ENCODE data around the gene XAB2.
"Not testable (repeated sequence)": the region's sequence is repeated elsewhere in the genome, so short reads cannot be mapped to it uniquely, and the experiment has no call there.

The XAB2 gene

DNA sequence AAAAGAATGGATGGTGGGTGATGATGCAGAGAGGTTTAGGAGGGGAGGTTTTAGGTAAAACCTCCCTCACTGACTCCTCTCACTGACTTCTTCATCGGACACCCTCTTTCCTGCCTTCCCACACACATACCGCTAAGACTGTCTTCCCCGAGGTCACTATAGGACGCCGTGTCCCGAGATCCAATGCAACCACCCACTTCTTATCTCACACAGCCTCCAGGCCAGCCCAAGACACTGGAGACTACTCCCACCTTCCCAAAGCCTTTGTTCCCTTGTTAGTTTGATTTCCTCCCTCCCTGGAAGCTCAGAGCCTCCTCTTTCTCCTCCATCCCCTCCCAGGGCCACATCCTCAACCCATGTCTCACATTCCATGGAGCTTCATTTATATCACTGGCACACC is 50.2 kb downstream of the XAB2 start:
- DNase-seq (ENCODE audit: low spot score), result no peak
- TF ChIP-seq, protein P1, sequence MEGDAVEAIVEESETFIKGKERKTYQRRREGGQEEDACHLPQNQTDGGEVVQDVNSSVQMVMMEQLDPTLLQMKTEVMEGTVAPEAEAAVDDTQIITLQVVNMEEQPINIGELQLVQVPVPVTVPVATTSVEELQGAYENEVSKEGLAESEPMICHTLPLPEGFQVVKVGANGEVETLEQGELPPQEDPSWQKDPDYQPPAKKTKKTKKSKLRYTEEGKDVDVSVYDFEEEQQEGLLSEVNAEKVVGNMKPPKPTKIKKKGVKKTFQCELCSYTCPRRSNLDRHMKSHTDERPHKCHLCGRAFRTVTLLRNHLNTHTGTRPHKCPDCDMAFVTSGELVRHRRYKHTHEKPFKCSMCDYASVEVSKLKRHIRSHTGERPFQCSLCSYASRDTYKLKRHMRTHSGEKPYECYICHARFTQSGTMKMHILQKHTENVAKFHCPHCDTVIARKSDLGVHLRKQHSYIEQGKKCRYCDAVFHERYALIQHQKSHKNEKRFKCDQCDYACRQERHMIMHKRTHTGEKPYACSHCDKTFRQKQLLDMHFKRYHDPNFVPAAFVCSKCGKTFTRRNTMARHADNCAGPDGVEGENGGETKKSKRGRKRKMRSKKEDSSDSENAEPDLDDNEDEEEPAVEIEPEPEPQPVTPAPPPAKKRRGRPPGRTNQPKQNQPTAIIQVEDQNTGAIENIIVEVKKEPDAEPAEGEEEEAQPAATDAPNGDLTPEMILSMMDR (IDR thresholded peaks at IDR 0.05; ENCODE audit: extremely low read depth, missing control alignments), result no peak

DNA sequence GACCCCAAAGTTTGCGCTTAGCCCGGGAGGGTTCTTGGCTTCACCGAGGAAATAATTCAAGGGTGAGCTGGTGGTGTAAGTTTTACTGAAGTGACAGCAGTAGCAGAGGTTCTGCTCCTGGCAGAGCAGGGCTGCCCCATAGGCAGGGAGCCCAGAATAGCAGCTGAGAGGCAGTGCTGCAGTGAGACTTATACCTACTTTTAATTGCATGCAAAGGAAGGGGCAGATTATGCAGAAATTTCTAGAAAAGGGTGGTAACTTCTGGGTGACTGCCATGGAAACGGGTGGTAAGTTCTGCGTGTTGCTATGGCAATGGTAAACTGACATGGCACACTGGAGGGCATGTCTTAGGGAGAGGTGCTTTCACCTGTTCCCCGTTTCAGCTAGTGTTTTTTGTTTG is 51.2 kb downstream of the XAB2 start:
- TF ChIP-seq, protein P1 (IDR thresholded peaks at IDR 0.05; ENCODE audit: extremely low read depth, missing control alignments), result no peak
- DNase-seq (ENCODE audit: low spot score), result no peak

GRCh38 chr19:7577422-7577821 is 51.9 kb downstream of the XAB2 start:
- DNase-seq (ENCODE audit: low spot score), result not testable (repeated sequence)

- no peak for DNase-seq (ENCODE audit: low spot score)
- TF ChIP-seq, protein P1 (IDR thresholded peaks at IDR 0.05; ENCODE audit: extremely low read depth, missing control alignments), result no peak
Measured at GRCh38 chr19:7575434-7576040, 53.8 kb downstream of the XAB2 start.

DNA sequence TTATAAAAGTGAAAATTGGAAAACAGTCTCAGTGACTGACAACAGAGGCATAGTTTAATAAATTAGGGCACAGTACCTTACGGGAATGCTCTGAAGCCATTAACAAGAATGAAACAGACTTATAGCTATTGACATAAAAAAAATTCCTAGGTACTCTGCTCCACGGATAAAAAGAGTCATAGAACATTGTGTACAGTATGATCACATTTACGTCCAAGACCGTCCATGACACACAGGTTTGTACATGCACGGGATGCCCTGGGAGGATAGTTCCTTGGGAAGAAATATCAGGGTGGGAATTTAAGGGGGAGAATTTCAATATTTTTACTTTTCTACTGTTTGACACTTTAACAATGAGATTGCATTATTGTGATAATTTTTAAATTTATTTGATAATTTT is 58.6 kb downstream of the XAB2 start:
- TF ChIP-seq, protein P1 (IDR thresholded peaks at IDR 0.05; ENCODE audit: extremely low read depth, missing control alignments), result no peak

More for the DNA sequence above, 58.6 kb downstream of the XAB2 start:
- no peak for DNase-seq (ENCODE audit: low spot score)
